GM13977 (cell line): ENCODE measurements around the gene CAMTA1.

Source experiments
- DNase-seq: peaks from one replicate; pipeline ENCODE4 v3.0.0; 2012; ENCODE audit warnings: low spot score
- in situ Hi-C: fragments of 300-500 bp; cut with MboI; formaldehyde crosslinking; loops from one replicate; pipeline ENCODE4 v1.12.0; 2022; ENCODE audit warnings: low sequenced_read_pairs, low pct_unique_long_range_greater_than_20kb, mixed read lengths, inconsistent platforms; ENCODE audit not compliant: unreplicated experiment
- TF ChIP-seq, protein P1 (sequence below): IDR thresholded peaks from 2 replicates; pipeline ENCODE4 v1.5.1; 2012; ENCODE audit warnings: mild to moderate bottlenecking, control low read depth; ENCODE audit not compliant: insufficient read depth; ENCODE audit errors: extremely low read depth, missing control alignments

CAMTA1 gene

DNA sequence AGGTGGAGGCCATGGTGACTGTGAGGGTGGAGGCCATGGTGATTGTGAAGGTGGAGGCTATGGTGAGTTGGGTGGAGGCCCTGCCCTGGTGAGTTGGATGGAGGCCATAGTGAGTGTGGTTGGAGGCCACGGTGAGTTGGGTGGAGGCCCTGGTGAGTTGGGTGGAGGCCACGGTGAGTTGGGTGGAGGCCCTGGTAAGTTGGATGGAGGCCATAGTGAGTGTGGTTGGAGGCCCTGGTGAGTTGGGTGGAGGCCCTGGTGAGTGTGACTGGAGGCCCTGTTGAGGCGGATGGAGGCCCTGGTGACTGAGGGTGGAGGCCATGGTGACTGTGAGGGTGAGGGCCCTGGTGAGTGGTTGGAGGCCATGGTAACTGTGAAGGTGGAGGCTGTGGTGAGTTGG, 860.9 kb downstream of the CAMTA1 start:
- DNase-seq: no peak
- TF ChIP-seq, protein P1, sequence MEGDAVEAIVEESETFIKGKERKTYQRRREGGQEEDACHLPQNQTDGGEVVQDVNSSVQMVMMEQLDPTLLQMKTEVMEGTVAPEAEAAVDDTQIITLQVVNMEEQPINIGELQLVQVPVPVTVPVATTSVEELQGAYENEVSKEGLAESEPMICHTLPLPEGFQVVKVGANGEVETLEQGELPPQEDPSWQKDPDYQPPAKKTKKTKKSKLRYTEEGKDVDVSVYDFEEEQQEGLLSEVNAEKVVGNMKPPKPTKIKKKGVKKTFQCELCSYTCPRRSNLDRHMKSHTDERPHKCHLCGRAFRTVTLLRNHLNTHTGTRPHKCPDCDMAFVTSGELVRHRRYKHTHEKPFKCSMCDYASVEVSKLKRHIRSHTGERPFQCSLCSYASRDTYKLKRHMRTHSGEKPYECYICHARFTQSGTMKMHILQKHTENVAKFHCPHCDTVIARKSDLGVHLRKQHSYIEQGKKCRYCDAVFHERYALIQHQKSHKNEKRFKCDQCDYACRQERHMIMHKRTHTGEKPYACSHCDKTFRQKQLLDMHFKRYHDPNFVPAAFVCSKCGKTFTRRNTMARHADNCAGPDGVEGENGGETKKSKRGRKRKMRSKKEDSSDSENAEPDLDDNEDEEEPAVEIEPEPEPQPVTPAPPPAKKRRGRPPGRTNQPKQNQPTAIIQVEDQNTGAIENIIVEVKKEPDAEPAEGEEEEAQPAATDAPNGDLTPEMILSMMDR: no peak
- in situ Hi-C loops: no loop called here

DNA sequence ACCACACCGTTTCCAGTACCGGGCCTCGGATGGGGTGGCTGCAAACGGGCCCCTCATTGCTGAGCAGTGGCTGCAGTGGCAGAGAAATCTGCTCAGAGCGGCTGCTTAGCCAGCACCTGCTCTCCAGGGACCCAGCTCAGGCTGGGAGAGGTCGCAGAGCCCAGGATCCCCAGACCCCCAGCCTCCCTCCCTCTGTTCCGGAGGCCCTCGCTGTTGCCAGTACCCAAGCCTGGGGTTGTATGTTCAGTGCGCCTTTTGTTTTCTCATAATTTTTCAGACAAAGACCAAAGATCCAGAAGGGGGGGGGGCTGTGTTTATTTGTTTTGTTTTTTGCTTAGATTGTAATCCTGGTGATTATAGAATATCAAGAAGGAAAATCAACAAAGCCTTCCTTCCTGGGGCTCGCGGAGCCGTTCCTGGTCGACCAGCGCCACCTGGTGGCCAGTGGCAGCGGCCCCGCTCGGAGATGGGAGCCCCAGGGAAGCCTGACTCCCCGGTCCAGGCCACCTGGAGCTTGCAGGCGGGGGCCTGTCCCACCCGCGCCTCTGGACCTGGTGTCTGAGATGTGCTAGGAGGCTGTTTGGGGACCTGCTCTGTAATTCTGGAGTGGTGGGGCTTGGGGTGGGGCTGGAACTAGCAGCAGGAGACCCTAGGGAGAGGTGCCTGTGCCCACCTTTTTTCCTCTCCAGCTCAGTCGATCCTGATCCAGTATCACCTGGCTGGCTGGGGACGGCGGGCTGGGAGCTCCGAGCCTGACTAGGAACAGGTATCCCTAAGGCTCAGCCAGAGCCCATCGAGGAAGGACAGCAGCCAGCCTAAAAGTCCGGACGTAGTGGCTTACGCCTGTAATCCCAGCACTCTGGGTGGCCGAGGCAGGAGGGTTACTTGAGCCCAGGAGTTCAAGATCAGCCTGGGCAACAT, 862.0 kb downstream of the CAMTA1 start:
- DNase-seq: peak; percentile 90
- TF ChIP-seq, protein P1: peak; percentile 96
- in situ Hi-C loops: no loop called here

DNA sequence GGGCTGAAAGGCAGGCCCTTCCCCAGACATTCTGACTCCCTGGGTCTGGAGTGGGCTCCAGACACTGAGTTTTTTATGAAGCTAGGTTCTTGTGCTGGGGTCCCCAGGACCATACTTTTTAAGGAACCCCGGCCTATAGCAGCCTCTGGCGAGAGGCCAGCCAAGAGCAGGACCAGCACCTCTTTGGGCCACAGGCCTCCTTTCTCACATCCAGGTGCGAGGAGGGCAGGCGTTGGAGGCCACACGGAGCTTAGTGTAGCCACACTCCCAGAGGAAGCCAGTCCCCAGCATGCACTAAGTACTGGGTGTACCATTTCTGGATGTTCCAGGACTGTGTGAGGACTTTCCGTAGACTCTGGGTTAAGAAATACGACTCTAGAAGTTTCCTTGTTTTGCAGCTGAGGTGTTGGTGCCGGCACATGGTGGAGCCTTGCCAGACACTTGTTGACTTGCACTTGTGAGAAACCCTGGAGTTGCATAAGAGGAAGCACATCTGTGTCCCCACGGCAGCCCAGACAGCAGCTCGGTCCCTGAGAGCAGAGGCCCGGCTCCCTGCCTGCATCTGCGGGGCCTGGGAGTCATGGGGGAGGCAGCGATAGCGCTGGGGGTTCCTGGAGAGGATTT, 863.6 kb downstream of the CAMTA1 start:
- DNase-seq: no peak
- TF ChIP-seq, protein P1: no peak
- in situ Hi-C loops: no loop called here

DNA sequence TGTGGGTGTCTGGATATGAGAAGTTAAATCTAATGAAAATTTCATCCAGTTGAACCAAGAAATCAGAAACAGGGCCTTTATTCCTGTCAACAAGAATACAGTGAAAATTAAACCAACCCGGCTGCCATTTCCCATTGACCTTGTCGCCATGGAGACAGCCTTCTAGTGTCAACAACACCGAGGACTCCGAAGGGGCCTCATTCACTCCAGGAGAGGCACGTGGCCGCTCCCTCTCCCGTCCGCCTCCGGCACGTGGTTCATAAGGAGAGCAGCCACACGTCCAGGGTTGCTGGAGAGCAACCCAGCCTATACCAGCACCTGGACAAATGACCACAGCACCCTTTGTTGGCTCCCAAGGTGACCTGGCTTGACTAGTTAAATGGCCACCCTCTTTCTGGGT, 865.5 kb downstream of the CAMTA1 start:
- DNase-seq: no peak
- in situ Hi-C loops: loop anchor here (25.0 kb wide), 1 partner anchor 112 kb away; the partner anchor contains the start of gene VAMP3
- TF ChIP-seq, protein P1: no peak

DNA sequence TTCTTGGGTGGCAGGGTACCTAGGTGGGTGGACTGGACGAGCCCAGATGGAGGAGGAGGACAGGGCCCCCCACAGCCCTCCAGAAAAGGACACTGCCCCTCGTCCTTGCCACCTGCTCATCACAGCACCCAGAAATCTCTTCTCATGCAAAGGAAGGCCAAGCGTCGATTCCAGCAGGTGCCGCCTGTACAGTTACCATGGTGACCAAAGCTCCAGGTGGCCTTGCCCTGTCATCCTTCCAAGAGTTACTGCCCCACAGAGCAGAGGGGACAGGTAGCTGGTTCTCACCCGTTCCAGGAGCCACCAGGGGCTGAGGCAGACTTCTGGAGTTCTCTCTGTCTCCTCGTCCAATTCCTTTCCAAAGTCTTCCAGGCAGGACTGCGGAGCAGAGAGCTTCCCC, 865.9 kb downstream of the CAMTA1 start:
- in situ Hi-C loops: loop anchor here (25.0 kb wide), 1 partner anchor 111 kb away; the partner anchor contains the start of gene VAMP3
- TF ChIP-seq, protein P1: no peak
- DNase-seq: no peak

DNA sequence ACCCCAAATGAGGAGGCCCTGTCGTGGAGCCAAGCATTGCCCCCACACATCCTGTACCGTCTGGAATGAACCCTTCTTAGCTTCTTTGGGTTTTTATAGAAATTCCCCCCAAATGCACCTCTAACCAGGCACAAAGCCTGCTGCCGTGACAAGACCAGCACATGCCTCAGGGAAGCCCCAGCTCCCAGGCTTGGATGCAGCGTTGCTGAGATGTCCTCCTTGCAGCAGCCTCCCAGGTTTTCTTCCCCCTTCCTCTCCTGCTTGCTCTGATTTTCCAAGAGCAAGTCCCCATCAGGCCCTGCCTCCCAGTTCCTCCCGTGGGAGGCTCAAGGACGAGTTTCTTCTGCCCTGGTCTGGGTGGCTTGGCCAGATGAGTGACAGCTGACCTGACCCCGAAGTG, 866.8 kb downstream of the CAMTA1 start:
- TF ChIP-seq, protein P1: no peak
- in situ Hi-C loops: loop anchor here (25.0 kb wide), 1 partner anchor 110 kb away; the partner anchor contains the start of gene VAMP3
- DNase-seq: no peak
